CD4-positive, alpha-beta T cell treated with Interleukin-17A for 4 hours (primary cell): ENCODE results near the gene DENND1A.
"Not testable (repeated sequence)": the region's sequence is repeated elsewhere in the genome, so short reads cannot be mapped to it uniquely, and the experiment has no call there.

ENCODE experiments used
- DNase-seq: peaks from one replicate; pipeline ENCODE4 v3.0.0-alpha.2; 2020; ENCODE audit warnings: mixed read lengths

DENND1A gene

GRCh38 chr9:123914517-123915196 lies 15.3 kb downstream of the DENND1A start:
- no peak for DNase-seq

- DNase-seq = no peak
These were observed 17.6 kb downstream of the DENND1A start for GRCh38 chr9:123912167-123912897.

GRCh38 chr9:123911024-123911423 lies 18.9 kb downstream of the DENND1A start:
- DNase-seq = no peak

- DNase-seq = not testable (repeated sequence)
These were observed 20.7 kb downstream of the DENND1A start for GRCh38 chr9:123909192-123909591.

- not testable (repeated sequence) for DNase-seq
These were observed 26.4 kb downstream of the DENND1A start for GRCh38 chr9:123903550-123903949.

- no peak for DNase-seq
These were observed 35.1 kb downstream of the DENND1A start for GRCh38 chr9:123894822-123895221.

- no peak for DNase-seq
These were observed 36.0 kb downstream of the DENND1A start for GRCh38 chr9:123893831-123894460.

- DNase-seq = no peak
These were observed 36.8 kb downstream of the DENND1A start for GRCh38 chr9:123893115-123893514.

GRCh38 chr9:123887837-123888236 lies 42.1 kb downstream of the DENND1A start:
- DNase-seq = no peak

GRCh38 chr9:123885834-123886233 lies 44.1 kb downstream of the DENND1A start:
- DNase-seq = not testable (repeated sequence)

GRCh38 chr9:123883634-123884033 lies 46.3 kb downstream of the DENND1A start:
- DNase-seq = no peak

- DNase-seq = no peak
These were observed 48.3 kb downstream of the DENND1A start for GRCh38 chr9:123881604-123882003.

- DNase-seq = no peak
These were observed 49.5 kb downstream of the DENND1A start for GRCh38 chr9:123880420-123880819.

GRCh38 chr9:123876750-123877149 lies 53.2 kb downstream of the DENND1A start:
- no peak for DNase-seq

- no peak for DNase-seq
These were observed 57.2 kb downstream of the DENND1A start for GRCh38 chr9:123872710-123873109.

GRCh38 chr9:123871781-123872180 lies 58.1 kb downstream of the DENND1A start:
- DNase-seq = no peak

- no peak for DNase-seq
These were observed 61.9 kb downstream of the DENND1A start for GRCh38 chr9:123868002-123868401.

GRCh38 chr9:123867034-123867433 lies 62.9 kb downstream of the DENND1A start:
- no peak for DNase-seq

GRCh38 chr9:123866497-123866896 lies 63.4 kb downstream of the DENND1A start:
- no peak for DNase-seq

- DNase-seq = no peak
These were observed 64.5 kb downstream of the DENND1A start for GRCh38 chr9:123865226-123866000.

GRCh38 chr9:123864251-123864650 lies 65.7 kb downstream of the DENND1A start:
- no peak for DNase-seq

GRCh38 chr9:123863164-123863855 lies 66.6 kb downstream of the DENND1A start:
- DNase-seq = no peak

- no peak for DNase-seq
These were observed 68.2 kb downstream of the DENND1A start for GRCh38 chr9:123861756-123862120.
